ENCODE data around the gene ZCWPW1. TPM values are rescaled to one million over a fixed set of nuclear protein-coding genes. Genes with fewer than 3 reads are reported as not detected.
A peak's percentile ranks its signal among the peaks of the same experiment; 100 is the strongest.

The ZCWPW1 gene
- total and polyA plus RNA-seq, 4 donors = 5.1 to 12.2 (median 6.4) TPM

- Histone ChIP-seq H3K27ac (ENCODE audit: low read depth in 1 of 2, low read length in 1 of 2) (peak overlapping the region; percentile 65 to 94), H3K36me3 (ENCODE audit: control insufficient read depth in 4 of 4, insufficient read depth in 4 of 4, low read length in 4 of 4) (peaks cover 3 to 21% (median 12%) of the 10 kb centered on the region in 4 donors), H3K4me3 (peak overlapping the region; percentile 61), H3K27me3 (ENCODE audit: control insufficient read depth in 3 of 3, insufficient read depth in 3 of 3, low read length in 2 of 3) (no peaks in the 10 kb centered on the region), H3K9ac (ENCODE audit: insufficient read depth in 1 of 2, low read length in 2 of 2) (no peak overlapping the region), H3K4me1 (ENCODE audit: control insufficient read depth in 5 of 5, insufficient read depth in 5 of 5, low read length in 5 of 5) (peaks cover 4 to 30% (median 21%) of the 10 kb centered on the region in 5 donors), H3K9me3 (ENCODE audit: control insufficient read depth in 4 of 4, insufficient read depth in 3 of 4, low read length in 3 of 4) (no peaks in the 10 kb centered on the region)
- 6 to 8% methylated on average over 27 to 30 of the region's 30 CpGs for WGBS, 2 donors
- no peak for ATAC-seq (ENCODE audit: insufficient read depth, low FRiP score)
- TF ChIP-seq CTCF (IDR thresholded peaks at IDR 0.05; ENCODE audit: control extremely low read depth, extremely low read depth) = no peak
- DNase-seq = peak in 1 of 3 donors; percentile 28
These were observed 48.7 kb upstream of the ZCWPW1 start for GRCh38 chr7:100476903-100477870.

- peak overlapping the region in 1 of 2 donors; percentile 30 for H3K27ac ChIP-seq (ENCODE audit: low read depth in 1 of 2, low read length in 1 of 2)
- H3K9me3 ChIP-seq (ENCODE audit: control insufficient read depth in 4 of 4, insufficient read depth in 3 of 4, low read length in 3 of 4) = no peaks in the 10 kb centered on the region
- WGBS, 2 donors = 13 to 22% methylated on average over 6 of the region's 6 CpGs
- H3K9ac ChIP-seq (ENCODE audit: insufficient read depth in 1 of 2, low read length in 2 of 2) = peak overlapping the region in 1 of 2 donors; percentile 11
- H3K27me3 ChIP-seq (ENCODE audit: control insufficient read depth in 3 of 3, insufficient read depth in 3 of 3, low read length in 2 of 3) = no peaks in the 10 kb centered on the region
- ATAC-seq (ENCODE audit: insufficient read depth, low FRiP score) = no peak
- no peak overlapping the region for H3K4me3 ChIP-seq
- DNase-seq = peak in 1 of 3 donors; percentile 31
- peaks cover 3 to 22% (median 13%) of the 10 kb centered on the region in 4 donors for H3K36me3 ChIP-seq (ENCODE audit: control insufficient read depth in 4 of 4, insufficient read depth in 4 of 4, low read length in 4 of 4)
- peaks cover 4 to 30% (median 21%) of the 10 kb centered on the region in 5 donors for H3K4me1 ChIP-seq (ENCODE audit: control insufficient read depth in 5 of 5, insufficient read depth in 5 of 5, low read length in 5 of 5)
- TF ChIP-seq CTCF (IDR thresholded peaks at IDR 0.05; ENCODE audit: control extremely low read depth, extremely low read depth) = no peak
These were observed 47.7 kb upstream of the ZCWPW1 start for GRCh38 chr7:100476101-100476780.

GRCh38 chr7:100475549-100475948, 47.0 kb upstream of the ZCWPW1 start:
- Histone ChIP-seq H3K4me1 (ENCODE audit: control insufficient read depth in 5 of 5, insufficient read depth in 5 of 5, low read length in 5 of 5) (peaks cover 4 to 30% (median 21%) of the 10 kb centered on the region in 5 donors), H3K9ac (ENCODE audit: insufficient read depth in 1 of 2, low read length in 2 of 2) (no peak overlapping the region)
- peak in 1 of 3 donors; percentile 49 for DNase-seq

More at GRCh38 chr7:100475549-100475948, 47.0 kb upstream of the ZCWPW1 start:
- Histone ChIP-seq H3K27ac (ENCODE audit: low read depth in 1 of 2, low read length in 1 of 2) (peak overlapping the region in 1 of 2 donors; percentile 30), H3K4me3 (no peak overlapping the region), H3K36me3 (ENCODE audit: control insufficient read depth in 4 of 4, insufficient read depth in 4 of 4, low read length in 4 of 4) (peaks cover 3 to 24% (median 13%) of the 10 kb centered on the region in 4 donors), H3K27me3 (ENCODE audit: control insufficient read depth in 3 of 3, insufficient read depth in 3 of 3, low read length in 2 of 3) (no peaks in the 10 kb centered on the region), H3K9me3 (ENCODE audit: control insufficient read depth in 4 of 4, insufficient read depth in 3 of 4, low read length in 3 of 4) (no peaks in the 10 kb centered on the region)
- no peak for TF ChIP-seq CTCF (IDR thresholded peaks at IDR 0.05; ENCODE audit: control extremely low read depth, extremely low read depth)
- 24 to 45% methylated on average over 8 to 9 of the region's 9 CpGs for WGBS, 2 donors
- no peak for ATAC-seq (ENCODE audit: insufficient read depth, low FRiP score)

All from lung (tissue), 12 donors.